Gastroesophageal sphincter (tissue), 4 donors: ENCODE measurements around the gene LRP1B. TPM values are rescaled to one million over a fixed set of nuclear protein-coding genes. Genes with fewer than 3 reads are reported as not detected.

ENCODE experiments used
- ATAC-seq: fragments of 150-250 bp; one replicate; pipeline ENCODE4 v1.9.1; 2016; ENCODE audit warnings: mild to moderate bottlenecking, moderate library complexity
- H3K27ac ChIP-seq, 4 donors: fragments of 200-600 bp; sonication (generic) in 3 of 4; 1 replicate in 3 of 4; 2 replicates in 1 of 4; pipeline ENCODE4 v1.5.1; 2016 to 2019
- H3K27me3 ChIP-seq: fragments of 200-600 bp; sonication (generic); one replicate; pipeline ENCODE4 v1.5.1; 2019
- H3K36me3 ChIP-seq, 2 donors: fragments of 200-600 bp; sonication (generic); one replicate each; pipeline ENCODE4 v1.5.1; 2019; ENCODE audit warnings: control low read depth in 1 of 2
- H3K4me1 ChIP-seq, 3 donors: fragments of 200-600 bp; sonication (generic); 1 replicate in 2 of 3; 2 replicates in 1 of 3; pipeline ENCODE4 v1.5.1; 2016 to 2019; ENCODE audit warnings: control low read depth in 2 of 3
- H3K4me3 ChIP-seq, 2 donors: fragments of 200-600 bp; sonication (generic); one replicate each; pipeline ENCODE4 v1.5.1; 2019; ENCODE audit warnings: mild to moderate bottlenecking in 1 of 2, moderate library complexity in 1 of 2
- H3K9me3 ChIP-seq, 3 donors: fragments of 200-600 bp; sonication (generic); one replicate each; pipeline ENCODE4 v1.5.1; 2017 to 2019; ENCODE audit warnings: control low read depth in 2 of 3
- CTCF ChIP-seq, 4 experiments: fragments of 200-600 bp in 2 of 4; fragments of 450-650 bp in 2 of 4; sonication (generic) in 1 of 4; IDR thresholded peaks; one replicate each; pipeline ENCODE4 v1.5.1; 2017 to 2019; ENCODE audit warnings: antibody characterized with exemption in 4 of 4, mild to moderate bottlenecking in 2 of 4, moderate library complexity in 2 of 4
- EP300 ChIP-seq: sonication (generic); formaldehyde crosslinking; IDR thresholded peaks from one replicate; pipeline ENCODE4 v1.6.1; 2017; ENCODE audit warnings: antibody characterized with exemption, mild to moderate bottlenecking
- POLR2A ChIP-seq, 2 donors: fragments of 450-650 bp; IDR thresholded peaks; one replicate each; pipeline ENCODE4 v1.6.1; 2017; ENCODE audit warnings: antibody characterized with exemption in 2 of 2, mild to moderate bottlenecking in 2 of 2, moderate library complexity in 1 of 2
- POLR2AphosphoS5 ChIP-seq: sonication (generic); formaldehyde crosslinking; IDR thresholded peaks from one replicate; pipeline ENCODE4 v1.6.1; 2017; ENCODE audit warnings: antibody characterized with exemption
- WGBS, 2 donors: methylation state at CpG; one replicate each; pipeline ENCODE4 v1.1.5; 2018; ENCODE audit warnings: low coverage in 1 of 2; 5-methylcytosine and 5-hydroxymethylcytosine counted together
- total RNA-seq, 4 donors: library from RNA; depleted of rRNA; stranded (reverse); fragments of >200 nt; gene quantifications; one replicate each; pipeline ENCODE4 v1.1.0, GENCODE V29; 2016

The LRP1B gene
- total RNA-seq, 4 donors from 2014 or later = 0.27 to 20.7 (median 3.2) TPM

- WGBS, 2 donors = 100% methylated on average over 1 of the region's 1 CpG; no CpG with 5 or more reads in 1 of the 2 donors
- no peak for TF ChIP-seq POLR2AphosphoS5
- TF ChIP-seq CTCF (IDR thresholded peaks at IDR 0.05) = no peak
- no peak for TF ChIP-seq POLR2A (IDR thresholded peaks at IDR 0.05)
- TF ChIP-seq EP300 = no peak
These were observed 207.2 kb downstream of the LRP1B start for GRCh38 chr2:141923657-141924056.

GRCh38 chr2:141911485-141912066 is 219.2 kb downstream of the LRP1B start:
- no peak for TF ChIP-seq CTCF (IDR thresholded peaks at IDR 0.05)
- TF ChIP-seq EP300 = no peak
- no peak for TF ChIP-seq POLR2AphosphoS5
- TF ChIP-seq POLR2A (IDR thresholded peaks at IDR 0.05) = no peak
- WGBS, 2 donors = 41 to 42% methylated on average over 2 of the region's 2 CpGs
- Histone ChIP-seq H3K27me3 (no peaks in the 10 kb centered on the region), H3K9me3 (peaks cover 0 to 15% (median 0%) of the 10 kb centered on the region in 3 donors), H3K4me1 (no peaks in the 10 kb centered on the region), H3K4me3 (no peak overlapping the region), H3K27ac (no peak overlapping the region), H3K36me3 (no peaks in the 10 kb centered on the region)
- ATAC-seq = no peak

More at GRCh38 chr2:141923657-141924056, 207.2 kb downstream of the LRP1B start:
- Histone ChIP-seq H3K27ac (no peak overlapping the region), H3K4me1 (no peaks in the 10 kb centered on the region), H3K27me3 (no peaks in the 10 kb centered on the region), H3K36me3 (no peaks in the 10 kb centered on the region), H3K4me3 (no peak overlapping the region), H3K9me3 (no peaks in the 10 kb centered on the region)
- no peak for ATAC-seq

- no peak for ATAC-seq
- TF ChIP-seq POLR2A (IDR thresholded peaks at IDR 0.05) (no peak), EP300 (no peak), CTCF (IDR thresholded peaks at IDR 0.05) (no peak), POLR2AphosphoS5 (no peak)
- Histone ChIP-seq H3K27me3 (no peaks in the 10 kb centered on the region), H3K4me1 (no peaks in the 10 kb centered on the region), H3K9me3 (no peaks in the 10 kb centered on the region), H3K4me3 (no peak overlapping the region), H3K36me3 (no peaks in the 10 kb centered on the region), H3K27ac (no peak overlapping the region)
- 81 to 83% methylated on average over 2 of the region's 2 CpGs for WGBS, 2 donors
These were observed 224.1 kb downstream of the LRP1B start for GRCh38 chr2:141906678-141907077.

GRCh38 chr2:141900826-141901225 is 230.0 kb downstream of the LRP1B start:
- 81 to 88% methylated on average over 2 of the region's 2 CpGs for WGBS, 2 donors
- no peaks in the 10 kb centered on the region for H3K36me3 ChIP-seq
- H3K4me1 ChIP-seq = no peaks in the 10 kb centered on the region
- no peak for ATAC-seq
- H3K4me3 ChIP-seq = no peak overlapping the region
- H3K9me3 ChIP-seq = no peaks in the 10 kb centered on the region
- no peak overlapping the region for H3K27ac ChIP-seq
- TF ChIP-seq CTCF (IDR thresholded peaks at IDR 0.05) = no peak
- TF ChIP-seq POLR2AphosphoS5 = no peak
- no peak for TF ChIP-seq EP300
- TF ChIP-seq POLR2A (IDR thresholded peaks at IDR 0.05) = no peak
- no peaks in the 10 kb centered on the region for H3K27me3 ChIP-seq

- Histone ChIP-seq H3K9me3 (no peaks in the 10 kb centered on the region), H3K4me1 (no peaks in the 10 kb centered on the region), H3K4me3 (no peak overlapping the region), H3K27me3 (no peaks in the 10 kb centered on the region), H3K36me3 (no peaks in the 10 kb centered on the region), H3K27ac (no peak overlapping the region)
- TF ChIP-seq CTCF (IDR thresholded peaks at IDR 0.05) (no peak), POLR2AphosphoS5 (no peak), EP300 (no peak), POLR2A (IDR thresholded peaks at IDR 0.05) (no peak)
- ATAC-seq = no peak
- WGBS, 2 donors = 65 to 80% methylated on average over 4 of the region's 4 CpGs
These were observed 231.1 kb downstream of the LRP1B start for GRCh38 chr2:141899740-141900139.
